Fibroblast of peridontal ligament (primary cell): ENCODE data around the gene REV3L.
"Not testable (repeated sequence)": the region's sequence is repeated elsewhere in the genome, so short reads cannot be mapped to it uniquely, and the experiment has no call there.

ENCODE experiments used
- DNase-seq: peaks from one replicate; pipeline ENCODE4 v3.0.0-alpha.2; 2010; ENCODE audit errors: extremely low read depth

The REV3L gene

GRCh38 chr6:111301946-111302345 is 181.1 kb downstream of the REV3L start:
- DNase-seq, result no peak

- DNase-seq, result peak; percentile 61
These were observed 181.8 kb downstream of the REV3L start for GRCh38 chr6:111300938-111301800.

- no peak for DNase-seq
These were observed 185.2 kb downstream of the REV3L start for GRCh38 chr6:111297776-111298175.

GRCh38 chr6:111294374-111294967 is 188.5 kb downstream of the REV3L start:
- no peak for DNase-seq

GRCh38 chr6:111291336-111292259 is 191.4 kb downstream of the REV3L start:
- no peak for DNase-seq

- DNase-seq, result not testable (repeated sequence)
These were observed 192.2 kb downstream of the REV3L start for GRCh38 chr6:111290689-111291335.

GRCh38 chr6:111284356-111284755 is 198.7 kb downstream of the REV3L start:
- DNase-seq, result not testable (repeated sequence)

GRCh38 chr6:111283707-111284106 is 199.3 kb downstream of the REV3L start:
- no peak for DNase-seq

- no peak for DNase-seq
These were observed 200.5 kb downstream of the REV3L start for GRCh38 chr6:111282515-111282914.

- no peak for DNase-seq
These were observed 202.5 kb downstream of the REV3L start for GRCh38 chr6:111280445-111280955.

GRCh38 chr6:111278731-111279130 is 204.3 kb downstream of the REV3L start:
- no peak for DNase-seq

- no peak for DNase-seq
These were observed 205.2 kb downstream of the REV3L start for GRCh38 chr6:111277819-111278218.

GRCh38 chr6:111276736-111277135 is 206.3 kb downstream of the REV3L start:
- no peak for DNase-seq

GRCh38 chr6:111276335-111276734 is 206.7 kb downstream of the REV3L start:
- no peak for DNase-seq

- DNase-seq, result no peak
These were observed 208.3 kb downstream of the REV3L start for GRCh38 chr6:111274593-111275217.

- DNase-seq, result no peak
These were observed 212.9 kb downstream of the REV3L start for GRCh38 chr6:111270121-111270520.

GRCh38 chr6:111269401-111269970 is 213.5 kb downstream of the REV3L start:
- no peak for DNase-seq

GRCh38 chr6:111267764-111268333 is 215.2 kb downstream of the REV3L start:
- no peak for DNase-seq

- DNase-seq, result no peak
These were observed 216.7 kb downstream of the REV3L start for GRCh38 chr6:111266276-111266675.

- DNase-seq, result no peak
These were observed 217.2 kb downstream of the REV3L start for GRCh38 chr6:111265842-111266241.
